ENCODE data around the gene PCDHB11. TPM values are rescaled to one million over a fixed set of nuclear protein-coding genes. Genes with fewer than 3 reads are reported as not detected.
"Not testable (repeated sequence)": the region's sequence is repeated elsewhere in the genome, so short reads cannot be mapped to it uniquely, and the experiment has no call there.

The PCDHB11 gene
- total RNA-seq, 6 experiments from 2014 or later = 0.33 to 0.54 (median 0.47) TPM

DNA sequence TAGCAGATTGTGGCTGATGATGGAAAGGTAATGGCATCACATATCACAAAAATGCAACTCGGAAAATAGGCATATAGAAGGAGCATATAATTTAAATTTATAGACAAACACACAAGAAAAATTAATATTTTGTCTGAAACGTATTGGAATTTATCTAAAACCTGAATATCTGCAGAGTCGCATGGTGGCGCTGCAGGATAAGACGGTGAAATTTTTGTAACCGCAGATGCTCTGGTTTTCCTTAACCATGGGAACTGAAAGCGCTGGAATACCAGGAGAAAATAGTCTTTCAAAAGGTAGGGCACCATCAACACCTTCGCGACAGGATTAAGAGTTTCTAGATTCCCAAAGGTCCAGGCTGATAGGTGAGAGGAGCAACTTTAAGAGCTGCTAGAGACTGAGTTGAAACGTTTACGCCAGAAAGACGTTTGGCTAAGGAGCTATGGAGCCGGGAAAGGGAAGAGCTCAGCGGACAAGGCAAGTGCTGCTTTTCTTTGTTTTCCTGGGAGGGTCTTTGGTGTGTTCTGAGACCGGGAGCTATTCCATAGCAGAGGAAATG is 34.8 kb downstream of the PCDHB11 start:
- H3K27ac Mint-ChIP-seq = peak overlapping the region; percentile 35
- no peaks in the 10 kb centered on the region for H3K4me1 Mint-ChIP-seq (ENCODE audit: low read depth)
- TF ChIP-seq, protein P1, sequence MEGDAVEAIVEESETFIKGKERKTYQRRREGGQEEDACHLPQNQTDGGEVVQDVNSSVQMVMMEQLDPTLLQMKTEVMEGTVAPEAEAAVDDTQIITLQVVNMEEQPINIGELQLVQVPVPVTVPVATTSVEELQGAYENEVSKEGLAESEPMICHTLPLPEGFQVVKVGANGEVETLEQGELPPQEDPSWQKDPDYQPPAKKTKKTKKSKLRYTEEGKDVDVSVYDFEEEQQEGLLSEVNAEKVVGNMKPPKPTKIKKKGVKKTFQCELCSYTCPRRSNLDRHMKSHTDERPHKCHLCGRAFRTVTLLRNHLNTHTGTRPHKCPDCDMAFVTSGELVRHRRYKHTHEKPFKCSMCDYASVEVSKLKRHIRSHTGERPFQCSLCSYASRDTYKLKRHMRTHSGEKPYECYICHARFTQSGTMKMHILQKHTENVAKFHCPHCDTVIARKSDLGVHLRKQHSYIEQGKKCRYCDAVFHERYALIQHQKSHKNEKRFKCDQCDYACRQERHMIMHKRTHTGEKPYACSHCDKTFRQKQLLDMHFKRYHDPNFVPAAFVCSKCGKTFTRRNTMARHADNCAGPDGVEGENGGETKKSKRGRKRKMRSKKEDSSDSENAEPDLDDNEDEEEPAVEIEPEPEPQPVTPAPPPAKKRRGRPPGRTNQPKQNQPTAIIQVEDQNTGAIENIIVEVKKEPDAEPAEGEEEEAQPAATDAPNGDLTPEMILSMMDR (IDR thresholded peaks at IDR 0.05) = peak; percentile 78
- peak overlapping the region; percentile 88 for H3K4me3 Mint-ChIP-seq
- DNase-seq = peak; percentile 9
- H3K27me3 Mint-ChIP-seq (ENCODE audit: insufficient read depth) = peaks cover 5% of the 10 kb centered on the region
- H3K9me3 Mint-ChIP-seq = peaks cover 41% of the 10 kb centered on the region
- H3K36me3 Mint-ChIP-seq (ENCODE audit: low read depth) = peaks cover 11% of the 10 kb centered on the region

DNA sequence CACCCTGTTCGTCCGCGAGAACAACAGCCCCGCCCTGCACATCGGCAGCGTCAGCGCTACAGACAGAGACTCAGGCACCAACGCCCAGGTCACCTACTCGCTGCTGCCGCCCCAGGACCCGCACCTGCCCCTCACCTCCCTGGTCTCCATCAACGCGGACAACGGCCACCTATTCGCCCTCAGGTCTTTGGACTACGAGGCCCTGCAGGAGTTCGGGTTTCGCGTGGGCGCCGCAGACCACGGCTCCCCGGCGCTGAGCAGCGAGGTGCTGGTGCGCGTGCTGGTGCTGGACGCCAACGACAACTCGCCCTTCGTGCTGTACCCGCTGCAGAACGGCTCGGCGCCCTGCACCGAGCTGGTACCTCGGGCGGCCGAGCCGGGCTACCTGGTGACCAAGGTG is 36.5 kb downstream of the PCDHB11 start:
- H3K4me3 Mint-ChIP-seq; H3K27me3 Mint-ChIP-seq (ENCODE audit: insufficient read depth); H3K27ac Mint-ChIP-seq; H3K4me1 Mint-ChIP-seq (ENCODE audit: low read depth); DNase-seq: not testable (repeated sequence)
- Mint-ChIP-seq H3K9me3 (peaks cover 58% of the 10 kb centered on the region), H3K36me3 (ENCODE audit: low read depth) (peaks cover 17% of the 10 kb centered on the region)

DNA sequence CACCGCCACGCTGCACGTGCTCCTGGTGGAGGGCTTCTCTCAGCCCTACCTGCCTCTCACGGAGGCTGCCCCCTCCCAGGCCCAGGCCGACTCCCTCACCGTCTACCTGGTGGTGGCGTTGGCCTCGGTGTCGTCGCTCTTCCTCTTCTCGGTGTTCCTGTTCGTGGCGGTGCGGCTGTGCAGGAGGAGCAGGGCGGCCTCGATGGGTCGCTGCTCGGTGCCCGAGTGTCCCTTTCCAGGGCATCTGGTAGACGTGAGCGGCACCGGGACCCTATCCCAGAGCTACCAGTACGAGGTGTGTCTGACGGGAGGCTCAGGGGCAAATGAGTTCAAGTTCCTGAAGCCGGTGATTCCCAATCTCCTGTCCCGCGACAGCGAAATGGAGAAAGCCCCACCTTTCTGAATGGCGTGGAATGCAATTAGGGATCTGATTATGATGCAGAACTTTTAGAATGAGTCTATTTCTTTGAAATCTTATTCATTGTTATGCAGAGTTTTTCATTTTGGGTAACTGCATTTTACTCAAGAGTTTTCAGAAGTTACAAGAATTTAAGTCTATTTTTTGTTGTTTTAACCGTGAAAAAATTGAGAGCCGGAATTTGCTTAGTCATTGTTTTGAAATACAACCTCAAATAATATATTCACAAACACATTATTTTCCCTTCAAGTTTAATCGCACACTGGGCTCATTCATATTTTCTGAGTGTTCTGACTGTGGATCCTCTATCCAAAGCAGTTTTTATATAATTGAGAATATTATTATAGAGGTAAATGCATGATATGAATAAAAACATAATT is 37.3 kb downstream of the PCDHB11 start:
- H3K36me3 Mint-ChIP-seq (ENCODE audit: low read depth) = peaks cover 20% of the 10 kb centered on the region

DNA sequence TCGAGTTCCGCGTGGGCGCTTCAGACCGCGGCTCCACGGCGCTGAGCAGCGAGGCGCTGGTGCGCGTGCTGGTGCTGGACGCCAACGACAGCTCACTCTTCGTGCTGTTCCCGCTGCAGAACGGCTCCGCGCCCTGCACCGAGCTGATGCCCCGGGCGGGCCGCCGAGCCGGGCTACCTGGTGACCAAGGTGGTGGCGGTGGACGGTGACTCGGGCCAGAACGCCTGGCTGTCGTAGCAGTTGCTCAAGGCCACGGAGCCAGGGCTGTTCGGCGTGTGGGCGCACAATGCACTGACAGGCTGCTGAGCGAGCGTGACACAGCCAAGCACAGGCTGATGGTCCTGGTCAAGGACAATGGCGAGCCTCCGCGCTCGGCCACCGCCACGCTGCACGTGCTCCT is 42.1 kb downstream of the PCDHB11 start:
- Mint-ChIP-seq H3K27ac (no peak overlapping the region), H3K9me3 (peaks cover 84% of the 10 kb centered on the region), H3K27me3 (ENCODE audit: insufficient read depth) (peaks cover 10% of the 10 kb centered on the region), H3K4me3 (no peak overlapping the region), H3K36me3 (ENCODE audit: low read depth) (peaks cover 35% of the 10 kb centered on the region), H3K4me1 (ENCODE audit: low read depth) (no peaks in the 10 kb centered on the region)
- TF ChIP-seq, protein P1 (IDR thresholded peaks at IDR 0.05) = no peak
- no peak for DNase-seq

More for the DNA sequence above, 37.3 kb downstream of the PCDHB11 start:
- no peak overlapping the region for H3K4me3 Mint-ChIP-seq
- no peaks in the 10 kb centered on the region for H3K4me1 Mint-ChIP-seq (ENCODE audit: low read depth)
- TF ChIP-seq, protein P1 (IDR thresholded peaks at IDR 0.05) = no peak
- H3K27me3 Mint-ChIP-seq (ENCODE audit: insufficient read depth) = peaks cover 8% of the 10 kb centered on the region
- no peak overlapping the region for H3K27ac Mint-ChIP-seq
- no peak for DNase-seq
- peaks cover 56% of the 10 kb centered on the region for H3K9me3 Mint-ChIP-seq

DNA sequence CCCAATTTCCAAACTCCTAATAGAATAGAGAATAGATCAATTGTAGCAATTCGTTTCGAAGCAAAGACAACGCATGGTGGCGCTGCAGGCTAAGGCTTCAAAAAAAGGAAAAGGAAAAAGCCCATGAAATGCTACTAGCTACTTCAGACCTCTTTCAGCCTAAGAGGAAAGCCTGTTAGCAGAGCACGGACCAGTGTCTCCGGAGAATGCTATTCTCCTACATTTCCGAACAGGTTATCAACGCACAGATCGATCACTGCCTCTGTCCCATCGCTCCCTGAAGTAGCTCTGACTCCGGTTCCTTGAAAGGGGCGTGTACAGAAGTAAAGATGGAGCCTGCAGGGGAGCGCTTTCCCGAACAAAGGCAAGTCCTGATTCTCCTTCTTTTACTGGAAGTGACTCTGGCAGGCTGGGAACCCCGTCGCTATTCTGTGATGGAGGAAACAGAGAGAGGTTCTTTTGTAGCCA is 45.9 kb downstream of the PCDHB11 start, which contains the start of gene PCDHB15:
Gene PCDHB15, plus strand, starts transcription at position 146 of the 468 bp plus-strand sequence. Its CDS starts 184 bp downstream, at position 330.
- no peak within 1 kb of the TSS for H3K27ac Mint-ChIP-seq
- H3K4me1 Mint-ChIP-seq (ENCODE audit: low read depth) = no peaks in the 10 kb centered on the region
- TF ChIP-seq, protein P1 (IDR thresholded peaks at IDR 0.05) = peak; percentile 64
- no peak for DNase-seq
- peaks cover 4% of the 10 kb centered on the region for H3K27me3 Mint-ChIP-seq (ENCODE audit: insufficient read depth)
- peak within 1 kb of the TSS; percentile 73 for H3K4me3 Mint-ChIP-seq
- peaks cover 48% of the 10 kb centered on the region for H3K36me3 Mint-ChIP-seq (ENCODE audit: low read depth)
- H3K9me3 Mint-ChIP-seq = peaks cover 92% of the 10 kb centered on the region

DNA sequence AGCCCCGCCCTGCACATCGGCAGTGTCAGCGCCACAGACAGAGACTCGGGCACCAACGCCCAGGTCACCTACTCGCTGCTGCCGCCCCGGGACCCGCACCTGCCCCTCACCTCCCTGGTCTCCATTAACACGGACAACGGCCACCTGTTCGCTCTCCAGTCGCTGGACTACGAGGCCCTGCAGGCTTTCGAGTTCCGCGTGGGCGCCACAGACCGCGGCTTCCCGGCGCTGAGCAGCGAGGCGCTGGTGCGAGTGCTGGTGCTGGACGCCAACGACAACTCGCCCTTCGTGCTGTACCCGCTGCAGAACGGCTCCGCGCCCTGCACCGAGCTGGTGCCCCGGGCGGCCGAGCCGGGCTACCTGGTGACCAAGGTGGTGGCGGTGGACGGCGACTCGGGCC is 47.5 kb downstream of the PCDHB11 start:
- H3K4me1 Mint-ChIP-seq (ENCODE audit: low read depth); H3K4me3 Mint-ChIP-seq; H3K27me3 Mint-ChIP-seq (ENCODE audit: insufficient read depth); DNase-seq; H3K27ac Mint-ChIP-seq: not testable (repeated sequence)
- peaks cover 94% of the 10 kb centered on the region for H3K9me3 Mint-ChIP-seq
- peaks cover 37% of the 10 kb centered on the region for H3K36me3 Mint-ChIP-seq (ENCODE audit: low read depth)

DNA sequence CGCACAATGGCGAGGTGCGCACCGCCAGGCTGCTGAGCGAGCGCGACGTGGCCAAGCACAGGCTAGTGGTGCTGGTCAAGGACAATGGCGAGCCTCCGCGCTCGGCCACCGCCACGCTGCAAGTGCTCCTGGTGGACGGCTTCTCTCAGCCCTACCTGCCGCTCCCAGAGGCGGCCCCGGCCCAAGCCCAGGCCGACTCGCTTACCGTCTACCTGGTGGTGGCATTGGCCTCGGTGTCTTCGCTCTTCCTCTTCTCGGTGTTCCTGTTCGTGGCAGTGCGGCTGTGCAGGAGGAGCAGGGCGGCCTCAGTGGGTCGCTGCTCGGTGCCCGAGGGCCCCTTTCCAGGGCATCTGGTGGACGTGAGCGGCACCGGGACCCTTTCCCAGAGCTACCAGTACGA is 48.0 kb downstream of the PCDHB11 start:
- not testable (repeated sequence) for H3K27ac Mint-ChIP-seq; H3K4me3 Mint-ChIP-seq; H3K4me1 Mint-ChIP-seq (ENCODE audit: low read depth); DNase-seq; H3K27me3 Mint-ChIP-seq (ENCODE audit: insufficient read depth)
- Mint-ChIP-seq H3K36me3 (ENCODE audit: low read depth) (peaks cover 33% of the 10 kb centered on the region), H3K9me3 (peaks cover 93% of the 10 kb centered on the region)
